Keratinocyte (primary cell): ENCODE measurements around the gene RAB34. TPM values are rescaled to one million over a fixed set of nuclear protein-coding genes. Genes with fewer than 3 reads are reported as not detected.

Experiments used
- DNase-seq: peaks from one replicate; pipeline ENCODE4 v3.0.0-alpha.2; 2011; ENCODE audit warnings: low read depth, missing footprints, low spot score
- FAIRE-seq: peaks from 2 replicates; lab custom pipeline; 2011; peaks lifted over from hg19 to GRCh38; lab: Jason Lieb, UNC
- H2AFZ ChIP-seq: 2 replicates; pipeline ENCODE4 v1.6.0; 2012; ENCODE audit warnings: low read length, control low read depth, inconsistent platforms; ENCODE audit not compliant: control insufficient read depth
- H3K27ac ChIP-seq: 2 replicates; pipeline ENCODE4 v1.5.1; 2011; ENCODE audit warnings: low read length; ENCODE audit not compliant: control insufficient read depth, insufficient read depth
- H3K27me3 ChIP-seq: 3 replicates; pipeline ENCODE4 v1.6.0; 2011; ENCODE audit warnings: low read length; ENCODE audit not compliant: control insufficient read depth, insufficient read depth; ENCODE audit errors: extremely low read depth
- H3K36me3 ChIP-seq, 2 experiments: 2 replicates in 1 of 2; 3 replicates in 1 of 2; pipeline ENCODE4 v1.5.1; 2011; ENCODE audit warnings: low read length in 2 of 2, mild to moderate bottlenecking in 1 of 2; ENCODE audit not compliant: control insufficient read depth in 2 of 2, insufficient read depth in 2 of 2; ENCODE audit errors: extremely low read depth in 1 of 2
- H3K4me1 ChIP-seq: 3 replicates; pipeline ENCODE4 v1.5.1; 2011; ENCODE audit warnings: low read length; ENCODE audit not compliant: control insufficient read depth, insufficient read depth; ENCODE audit errors: extremely low read depth
- H3K4me2 ChIP-seq: 3 replicates; pipeline ENCODE4 v1.6.0; 2011; ENCODE audit warnings: low read depth, low read length; ENCODE audit not compliant: control insufficient read depth, insufficient read depth; ENCODE audit errors: extremely low read depth
- H3K4me3 ChIP-seq, 3 experiments: fragments of 200-600 bp in 1 of 3; sonication (generic) in 1 of 3; 2 replicates in 2 of 3; 3 replicates in 1 of 3; pipeline ENCODE4 v1.5.1; 2011 to 2016; ENCODE audit warnings: low read length in 3 of 3, mild to moderate bottlenecking in 3 of 3, control low read depth in 2 of 3, inconsistent platforms in 1 of 3, low read depth in 1 of 3, mixed read lengths in 1 of 3, mixed run types in 1 of 3, moderate library complexity in 1 of 3; ENCODE audit not compliant: control insufficient read depth in 2 of 3, insufficient read depth in 2 of 3; ENCODE audit errors: extremely low read depth in 1 of 3
- H3K79me2 ChIP-seq: 2 replicates; pipeline ENCODE4 v1.6.0; 2012; ENCODE audit warnings: low read length; ENCODE audit not compliant: control insufficient read depth, insufficient read depth
- H3K9ac ChIP-seq: 3 replicates; pipeline ENCODE4 v1.6.0; 2011; ENCODE audit warnings: low read length; ENCODE audit not compliant: control insufficient read depth, insufficient read depth; ENCODE audit errors: extremely low read depth
- H3K9me1 ChIP-seq: 3 replicates; pipeline ENCODE4 v1.6.0; 2011; ENCODE audit warnings: low read length; ENCODE audit not compliant: control insufficient read depth, insufficient read depth; ENCODE audit errors: extremely low read depth
- H3K9me3 ChIP-seq: 2 replicates; pipeline ENCODE4 v1.5.1; 2012; ENCODE audit warnings: low read depth, low read length; ENCODE audit not compliant: control insufficient read depth
- H4K20me1 ChIP-seq: 3 replicates; pipeline ENCODE4 v1.6.0; 2011; ENCODE audit warnings: low read length; ENCODE audit not compliant: control insufficient read depth, insufficient read depth; ENCODE audit errors: extremely low read depth
- EZH2 ChIP-seq: IDR thresholded peaks from one replicate; pipeline ENCODE4 v1.6.1; 2012; ENCODE audit warnings: inconsistent platforms, mild to moderate bottlenecking, low read length, moderate library complexity
- dilution Hi-C: fragments of 300-500 bp; cut with MboI; formaldehyde crosslinking; loops from one replicate; pipeline ENCODE4 v1.7.0; 2020; ENCODE audit warnings: low sequenced_read_pairs; ENCODE audit not compliant: extremely low pct_ligation_motif_present
- polyA minus RNA-seq, 3 experiments: library from RNA; depleted of rRNA, polyadenylated mRNA; stranded (reverse); fragments of >200 nt; gene quantifications; 1 replicate in 1 of 3; 2 replicates in 1 of 3; 3 replicates in 1 of 3; pipeline ENCODE4 v1.2.3, GENCODE V29; 2011
- polyA plus RNA-seq, 5 experiments: library from polyadenylated mRNA; depleted of rRNA in 3 of 5; stranded (reverse) in 3 of 5; stranded (forward) in 1 of 5; unstranded in 1 of 5; fragments of >200 nt; gene quantifications; 1 replicate in 1 of 5; 2 replicates in 3 of 5; 3 replicates in 1 of 5; pipeline versions ENCODE4 v1.2.1 to v1.2.3, GENCODE V29; 2011 to 2012; ENCODE audit warnings: missing spikeins in 2 of 5, low read depth in 1 of 5, low replicate concordance in 1 of 5
- TF ChIP-seq, protein P1 (sequence below), 3 experiments: IDR thresholded peaks in 1 of 3; conservative IDR thresholded peaks in 1 of 3; optimal IDR thresholded peaks in 1 of 3; 2 replicates in 2 of 3; 3 replicates in 1 of 3; pipeline versions ENCODE3 to v1.5.1; 2011; ENCODE audit warnings: low read length in 3 of 3, mild to moderate bottlenecking in 3 of 3, moderate library complexity in 2 of 3, control low read depth in 1 of 3, inconsistent platforms in 1 of 3; ENCODE audit not compliant: insufficient read depth in 2 of 3; ENCODE audit errors: extremely low read depth in 1 of 3

Gene RAB34, protein sequence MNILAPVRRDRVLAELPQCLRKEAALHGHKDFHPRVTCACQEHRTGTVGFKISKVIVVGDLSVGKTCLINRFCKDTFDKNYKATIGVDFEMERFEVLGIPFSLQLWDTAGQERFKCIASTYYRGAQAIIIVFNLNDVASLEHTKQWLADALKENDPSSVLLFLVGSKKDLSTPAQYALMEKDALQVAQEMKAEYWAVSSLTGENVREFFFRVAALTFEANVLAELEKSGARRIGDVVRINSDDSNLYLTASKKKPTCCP
- 115 to 180 TPM (median 134 TPM) in 3 replicates for polyA plus RNA-seq
- polyA plus RNA-seq (2011; ENCODE audit: low read depth): 26.8 TPM
- polyA plus RNA-seq (2011; cell fraction: cytosol; rRNA removed): 119 and 128 TPM in 2 replicates
- 105 TPM in 2 replicates for polyA plus RNA-seq (2011; cell fraction: nucleus; rRNA removed)
- 41.3 and 114 TPM in 2 replicates for polyA plus RNA-seq (2012; ENCODE audit: low replicate concordance)
- 125 to 177 TPM (median 135 TPM) in 3 replicates for polyA minus RNA-seq
- polyA minus RNA-seq (2011; cell fraction: cytosol; rRNA and poly(A)+ RNA removed): 104 TPM
- polyA minus RNA-seq (2011; cell fraction: nucleus; rRNA and poly(A)+ RNA removed): 23.2 and 26.4 TPM in 2 replicates

DNA sequence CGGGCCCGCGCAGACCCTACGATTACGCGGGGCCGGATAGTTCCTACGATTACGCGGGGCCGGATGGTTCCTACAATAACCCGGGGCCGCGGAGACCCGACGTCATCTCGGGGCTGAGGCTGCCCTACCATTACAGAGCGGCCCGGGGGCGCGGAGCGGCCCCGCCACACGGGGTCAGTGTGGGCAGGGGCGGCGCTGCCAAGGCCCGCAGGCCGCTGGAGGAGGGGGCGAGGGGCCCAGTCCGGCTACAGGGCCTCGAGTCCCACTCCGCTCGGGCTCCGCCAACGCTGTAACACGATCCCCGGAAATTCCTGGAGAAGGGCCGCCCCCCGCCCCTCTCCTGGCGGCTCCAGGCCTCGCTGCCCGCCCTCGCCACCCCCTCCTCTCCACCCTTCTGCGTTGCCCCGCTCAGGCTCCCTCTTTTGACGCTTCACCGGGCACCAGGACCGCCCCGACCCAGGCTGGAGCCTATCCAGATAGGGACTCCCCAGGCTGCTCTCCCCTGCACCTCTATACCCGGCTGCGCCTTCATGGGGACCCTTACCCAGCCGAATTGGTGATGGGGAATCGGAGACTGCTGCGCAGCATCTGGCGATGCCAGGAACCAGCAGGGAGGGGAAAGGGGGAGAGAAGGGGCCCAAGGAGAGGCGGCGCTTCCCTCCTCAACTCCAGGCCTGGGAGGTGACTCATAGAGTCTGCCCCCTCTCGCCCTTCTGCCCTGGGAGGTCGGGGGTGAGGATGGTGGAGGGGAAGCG, at the start of gene RAB34:
Gene RAB34, minus strand, starts transcription at position 291 of the 755 bp plus-strand sequence. CDS start 602 bp downstream, outside the sequence.
- dilution Hi-C loops: no loop called here
- Histone ChIP-seq H3K36me3 (peaks cover 22 to 51% of the 10 kb centered on the region in 2 experiments), H3K4me2 (peak within 1 kb of the TSS; percentile 99), H3K4me1 (peaks cover 41% of the 10 kb centered on the region), H4K20me1 (peaks cover 22% of the 10 kb centered on the region), H3K9me3 (no peaks in the 10 kb centered on the region), H2AFZ (peak within 1 kb of the TSS; percentile 54), H3K79me2 (peaks cover 53% of the 10 kb centered on the region), H3K9me1 (peaks cover 3% of the 10 kb centered on the region), H3K4me3 (peak within 1 kb of the TSS; percentile 69 to 87 (median 82)), H3K9ac (peak within 1 kb of the TSS; percentile 95), H3K27me3 (no peaks in the 10 kb centered on the region), H3K27ac (peak within 1 kb of the TSS; percentile 89)
- DNase-seq: no peak
- no peak for FAIRE-seq
- TF ChIP-seq, protein P1, sequence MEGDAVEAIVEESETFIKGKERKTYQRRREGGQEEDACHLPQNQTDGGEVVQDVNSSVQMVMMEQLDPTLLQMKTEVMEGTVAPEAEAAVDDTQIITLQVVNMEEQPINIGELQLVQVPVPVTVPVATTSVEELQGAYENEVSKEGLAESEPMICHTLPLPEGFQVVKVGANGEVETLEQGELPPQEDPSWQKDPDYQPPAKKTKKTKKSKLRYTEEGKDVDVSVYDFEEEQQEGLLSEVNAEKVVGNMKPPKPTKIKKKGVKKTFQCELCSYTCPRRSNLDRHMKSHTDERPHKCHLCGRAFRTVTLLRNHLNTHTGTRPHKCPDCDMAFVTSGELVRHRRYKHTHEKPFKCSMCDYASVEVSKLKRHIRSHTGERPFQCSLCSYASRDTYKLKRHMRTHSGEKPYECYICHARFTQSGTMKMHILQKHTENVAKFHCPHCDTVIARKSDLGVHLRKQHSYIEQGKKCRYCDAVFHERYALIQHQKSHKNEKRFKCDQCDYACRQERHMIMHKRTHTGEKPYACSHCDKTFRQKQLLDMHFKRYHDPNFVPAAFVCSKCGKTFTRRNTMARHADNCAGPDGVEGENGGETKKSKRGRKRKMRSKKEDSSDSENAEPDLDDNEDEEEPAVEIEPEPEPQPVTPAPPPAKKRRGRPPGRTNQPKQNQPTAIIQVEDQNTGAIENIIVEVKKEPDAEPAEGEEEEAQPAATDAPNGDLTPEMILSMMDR (optimal IDR thresholded peaks at IDR 0.05 in 1 of 3, IDR thresholded peaks at IDR 0.05 in 1 of 3, conservative IDR thresholded peaks at IDR 0.05 in 1 of 3; ENCODE audit: extremely low read depth in 1 of 3, insufficient read depth in 2 of 3, low read length in 3 of 3): peak in 2 of 3 experiments; percentile 21 to 42
- TF ChIP-seq EZH2: no peak

DNA sequence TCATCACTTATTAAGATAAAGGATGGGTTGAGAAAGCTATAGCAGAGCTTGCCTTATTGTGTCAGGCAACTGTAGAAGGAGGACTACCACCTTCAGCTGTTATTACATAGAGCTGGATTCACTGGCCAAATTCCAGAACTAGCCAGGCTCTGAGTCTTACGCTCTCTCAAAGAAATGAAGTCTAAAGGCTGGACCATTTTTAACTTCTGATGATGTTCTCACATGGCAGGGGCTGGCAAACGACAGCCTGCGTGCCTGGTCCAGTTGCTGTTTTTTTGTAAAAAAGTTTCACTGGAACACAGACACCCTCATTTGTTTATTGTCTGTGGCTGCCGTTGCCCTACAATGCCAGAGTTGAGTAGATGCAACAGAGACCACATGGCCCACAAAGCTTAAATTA, 47.4 kb upstream of the RAB34 start:
- H2AFZ ChIP-seq: no peak overlapping the region
- peaks cover 29% of the 10 kb centered on the region for H3K79me2 ChIP-seq
- H3K9me1 ChIP-seq: no peaks in the 10 kb centered on the region
- no peaks in the 10 kb centered on the region for H3K27me3 ChIP-seq
- TF ChIP-seq, protein P1 (optimal IDR thresholded peaks at IDR 0.05 in 1 of 3, IDR thresholded peaks at IDR 0.05 in 1 of 3, conservative IDR thresholded peaks at IDR 0.05 in 1 of 3; ENCODE audit: extremely low read depth in 1 of 3, insufficient read depth in 2 of 3, low read length in 3 of 3): no peak
- TF ChIP-seq EZH2: no peak
- no peak overlapping the region for H3K4me2 ChIP-seq
- peaks cover 5% of the 10 kb centered on the region for H3K4me1 ChIP-seq
- no peak overlapping the region for H3K27ac ChIP-seq
- H3K9ac ChIP-seq: no peak overlapping the region
- peaks cover 22 to 24% of the 10 kb centered on the region in 2 experiments for H3K36me3 ChIP-seq
- dilution Hi-C loops: no loop called here
- no peak overlapping the region for H3K4me3 ChIP-seq
- H4K20me1 ChIP-seq: peaks cover 9% of the 10 kb centered on the region
- no peaks in the 10 kb centered on the region for H3K9me3 ChIP-seq
- FAIRE-seq (no peak), DNase-seq (no peak)
